H54 (cell line): ENCODE data around the gene ADARB1.

Experiments
- DNase-seq: peaks from one replicate; pipeline ENCODE4 v3.0.0; 2011; ENCODE audit warnings: low spot score, mixed read lengths; ENCODE audit not compliant: insufficient read length
- FAIRE-seq: peaks from 3 replicates; lab custom pipeline; 2011; peaks lifted over from hg19 to GRCh38; lab: Jason Lieb, UNC
- POLR2A ChIP-seq: IDR thresholded peaks from 2 replicates; pipeline ENCODE4 v1.6.1; 2011; ENCODE audit warnings: low read depth, mild to moderate bottlenecking, low read length

Gene ADARB1

DNA sequence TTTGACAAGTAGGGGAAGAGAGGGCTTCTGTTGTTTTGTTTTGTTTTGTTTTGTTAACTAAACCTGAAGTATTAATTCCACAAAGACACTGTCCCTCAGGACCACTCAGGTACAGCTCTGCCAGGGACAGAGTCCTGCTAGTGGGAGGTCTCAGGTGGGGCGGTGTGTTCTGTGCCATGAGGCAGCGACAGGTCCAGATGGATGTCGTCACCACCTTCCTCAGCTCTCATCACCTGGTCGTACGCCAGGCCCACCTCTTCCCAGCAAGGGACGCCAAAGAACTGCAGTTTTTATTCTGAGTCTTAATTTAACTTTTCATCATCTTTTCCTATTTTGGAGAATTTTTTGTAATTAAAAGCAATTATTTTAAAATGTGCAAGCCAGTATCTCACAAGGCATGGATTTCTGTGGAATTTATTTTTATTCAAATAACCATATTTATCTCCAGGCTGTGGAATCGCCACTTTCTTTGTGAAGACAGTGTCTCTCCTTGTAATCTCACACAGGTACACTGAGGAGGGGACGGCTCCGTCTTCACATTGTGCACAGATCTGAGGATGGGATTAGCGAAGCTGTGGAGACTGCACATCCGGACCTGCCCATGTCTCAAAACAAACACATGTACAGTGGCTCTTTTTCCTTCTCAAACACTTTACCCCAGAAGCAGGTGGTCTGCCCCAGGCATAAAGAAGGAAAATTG is 150.8 kb downstream of the ADARB1 start:
- FAIRE-seq (no peak), DNase-seq (no peak)
- TF ChIP-seq POLR2A = no peak

DNA sequence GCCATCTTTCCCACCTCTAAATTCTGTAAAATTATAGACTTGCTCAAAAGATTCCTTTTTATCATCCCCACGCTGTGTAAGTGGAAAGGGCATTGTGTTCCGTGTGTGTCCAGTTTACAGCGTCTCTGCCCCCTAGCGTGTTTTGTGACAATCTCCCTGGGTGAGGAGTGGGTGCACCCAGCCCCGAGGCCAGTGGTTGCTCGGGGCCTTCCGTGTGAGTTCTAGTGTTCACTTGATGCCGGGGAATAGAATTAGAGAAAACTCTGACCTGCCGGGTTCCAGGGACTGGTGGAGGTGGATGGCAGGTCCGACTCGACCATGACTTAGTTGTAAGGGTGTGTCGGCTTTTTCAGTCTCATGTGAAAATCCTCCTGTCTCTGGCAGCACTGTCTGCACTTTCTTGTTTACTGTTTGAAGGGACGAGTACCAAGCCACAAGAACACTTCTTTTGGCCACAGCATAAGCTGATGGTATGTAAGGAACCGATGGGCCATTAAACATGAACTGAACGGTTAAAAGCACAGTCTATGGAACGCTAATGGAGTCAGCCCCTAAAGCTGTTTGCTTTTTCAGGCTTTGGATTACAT is 151.5 kb downstream of the ADARB1 start:
- FAIRE-seq = no peak
- TF ChIP-seq POLR2A = no peak
- DNase-seq = no peak

GRCh38 chr21:45226540-45227326 is 152.4 kb downstream of the ADARB1 start:
- DNase-seq (no peak), FAIRE-seq (no peak)
- no peak for TF ChIP-seq POLR2A

- TF ChIP-seq POLR2A = no peak
- FAIRE-seq (no peak), DNase-seq (no peak)
These were observed 153.4 kb downstream of the ADARB1 start for GRCh38 chr21:45227735-45228134.

GRCh38 chr21:45228171-45228641 is 153.8 kb downstream of the ADARB1 start:
- FAIRE-seq (peak; percentile 90), DNase-seq (peak; percentile 83)
- TF ChIP-seq POLR2A = no peak

GRCh38 chr21:45228656-45229240 is 154.4 kb downstream of the ADARB1 start:
- TF ChIP-seq POLR2A = no peak
- no peak for FAIRE-seq
- no peak for DNase-seq

DNA sequence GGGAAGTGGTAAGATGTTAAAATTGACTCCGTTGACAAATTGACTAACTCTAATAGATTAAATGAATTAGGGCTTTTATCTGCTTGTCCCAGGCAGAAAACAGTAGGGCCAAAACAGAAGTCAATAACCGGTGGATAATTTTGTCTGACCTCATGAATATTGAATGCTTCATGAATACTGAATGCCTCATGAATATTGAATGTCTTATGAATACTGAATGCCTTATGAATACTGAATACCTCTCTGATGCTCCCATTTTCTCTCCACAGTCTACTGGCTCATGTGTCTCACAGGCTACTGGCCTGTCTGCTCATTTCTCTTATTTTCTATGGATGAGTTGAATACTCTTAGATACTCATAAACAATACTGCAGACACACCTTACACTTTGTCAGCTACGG is 157.3 kb downstream of the ADARB1 start:
- DNase-seq (no peak), FAIRE-seq (no peak)
- no peak for TF ChIP-seq POLR2A

GRCh38 chr21:45234127-45234526 is 159.7 kb downstream of the ADARB1 start:
- no peak for FAIRE-seq
- TF ChIP-seq POLR2A = no peak
- DNase-seq = no peak

DNA sequence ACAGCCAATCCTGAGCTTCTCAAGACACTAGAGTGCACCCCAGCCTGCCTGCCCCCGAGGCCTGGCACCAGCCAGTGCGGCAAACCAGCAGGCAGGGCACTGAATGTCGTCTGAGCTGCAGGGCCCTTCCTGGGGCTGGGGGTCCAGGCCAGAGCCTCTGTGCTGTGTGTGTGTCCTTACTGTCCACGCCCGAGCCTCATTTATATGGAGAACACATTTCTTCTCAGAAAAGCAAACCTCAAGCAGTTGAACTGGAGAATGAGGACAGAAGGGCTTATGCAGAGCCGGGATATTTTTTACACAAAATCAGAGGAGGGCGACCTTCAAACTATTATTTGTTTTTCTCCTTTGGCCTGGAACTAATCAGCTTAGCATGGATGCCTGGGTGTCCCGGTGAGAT is 160.6 kb downstream of the ADARB1 start:
- no peak for TF ChIP-seq POLR2A
- no peak for FAIRE-seq
- no peak for DNase-seq

GRCh38 chr21:45235488-45235887 is 161.1 kb downstream of the ADARB1 start:
- TF ChIP-seq POLR2A = no peak
- no peak for FAIRE-seq
- no peak for DNase-seq

GRCh38 chr21:45236481-45236880 is 162.1 kb downstream of the ADARB1 start:
- no peak for TF ChIP-seq POLR2A
- DNase-seq = no peak
- no peak for FAIRE-seq

DNA sequence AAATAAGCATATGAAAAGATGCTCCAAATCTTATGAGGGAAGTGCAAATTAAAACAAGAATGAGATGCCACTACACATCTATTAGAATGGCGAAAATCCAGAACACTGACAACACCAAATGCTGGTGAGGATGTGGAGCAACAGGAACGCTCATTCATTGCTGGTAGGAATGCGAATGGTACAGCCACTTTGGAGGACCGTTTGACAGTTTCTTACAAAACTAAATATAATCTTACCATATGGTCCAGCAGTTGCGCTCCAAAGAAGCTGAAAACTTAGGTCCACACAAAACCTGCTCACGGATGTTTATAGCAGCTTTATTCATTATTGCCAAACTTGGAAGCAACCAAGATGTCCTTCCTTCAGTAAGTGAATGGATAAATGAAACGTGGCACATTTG is 163.0 kb downstream of the ADARB1 start:
- FAIRE-seq (no peak), DNase-seq (no peak)
- no peak for TF ChIP-seq POLR2A

DNA sequence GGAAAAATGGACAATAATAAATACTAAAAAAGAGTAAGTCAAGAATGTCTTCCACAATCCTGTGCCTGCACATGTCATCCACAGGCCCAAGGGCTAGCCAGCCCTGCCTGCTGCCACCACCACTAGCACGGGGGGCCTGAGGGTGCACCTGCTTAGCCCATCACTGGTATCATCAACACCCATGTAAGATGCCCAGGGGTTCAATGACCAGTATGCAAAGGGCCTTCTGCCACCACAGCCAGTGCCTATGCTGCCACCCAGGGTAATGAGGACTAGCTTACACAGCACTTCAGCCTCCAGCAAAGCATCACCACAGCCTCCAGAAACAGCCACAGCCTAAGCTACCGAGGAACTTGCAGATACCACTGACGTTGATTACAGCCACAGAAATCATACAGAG is 167.0 kb downstream of the ADARB1 start:
- FAIRE-seq = no peak
- no peak for TF ChIP-seq POLR2A
- no peak for DNase-seq

- no peak for DNase-seq
- FAIRE-seq = no peak
- no peak for TF ChIP-seq POLR2A
These were observed 169.2 kb downstream of the ADARB1 start for GRCh38 chr21:45243603-45244002.
